ENCODE measurements around the gene MAP3K9. TPM values are rescaled to one million over a fixed set of nuclear protein-coding genes. Genes with fewer than 3 reads are reported as not detected.

Gene MAP3K9
- total RNA-seq, 1 donor from 2014 or later, result 8.6 TPM

DNA sequence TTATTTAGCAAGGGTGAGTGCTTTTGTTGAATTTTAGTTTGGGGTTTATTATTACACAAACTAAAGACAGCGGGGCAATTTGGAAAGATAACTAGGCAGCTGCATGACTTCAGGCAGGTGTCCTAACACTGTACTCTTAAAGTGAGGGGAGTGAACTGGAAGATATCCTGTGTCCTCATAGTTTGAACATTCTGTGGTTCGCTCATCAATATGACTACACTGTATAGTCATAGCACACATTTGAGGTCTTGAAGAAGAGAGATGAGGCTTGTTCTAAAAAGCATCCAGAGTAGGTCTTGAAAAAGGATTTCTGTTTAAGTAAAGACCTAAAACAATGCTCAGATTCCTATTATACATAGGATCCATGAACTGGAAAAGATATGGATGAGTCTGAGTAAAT is 1.7 kb upstream of the MAP3K9 start:
- H3K27ac Mint-ChIP-seq (ENCODE audit: unreplicated experiment), result no peak overlapping the region
- H3K36me3 Mint-ChIP-seq (ENCODE audit: low read depth, unreplicated experiment), result no peaks in the 10 kb centered on the region
- H3K27me3 Mint-ChIP-seq (ENCODE audit: unreplicated experiment), result peaks cover 7% of the 10 kb centered on the region
- no peak for TF ChIP-seq CTCF (IDR thresholded peaks at IDR 0.05; ENCODE audit: unreplicated experiment)
- no peaks in the 10 kb centered on the region for H3K9me3 Mint-ChIP-seq (ENCODE audit: unreplicated experiment)
- H3K4me3 Mint-ChIP-seq (ENCODE audit: unreplicated experiment), result no peak overlapping the region
- H3K4me1 Mint-ChIP-seq (ENCODE audit: unreplicated experiment), result peaks cover 9% of the 10 kb centered on the region
- DNase-seq (ENCODE audit: low spot score), result no peak

DNA sequence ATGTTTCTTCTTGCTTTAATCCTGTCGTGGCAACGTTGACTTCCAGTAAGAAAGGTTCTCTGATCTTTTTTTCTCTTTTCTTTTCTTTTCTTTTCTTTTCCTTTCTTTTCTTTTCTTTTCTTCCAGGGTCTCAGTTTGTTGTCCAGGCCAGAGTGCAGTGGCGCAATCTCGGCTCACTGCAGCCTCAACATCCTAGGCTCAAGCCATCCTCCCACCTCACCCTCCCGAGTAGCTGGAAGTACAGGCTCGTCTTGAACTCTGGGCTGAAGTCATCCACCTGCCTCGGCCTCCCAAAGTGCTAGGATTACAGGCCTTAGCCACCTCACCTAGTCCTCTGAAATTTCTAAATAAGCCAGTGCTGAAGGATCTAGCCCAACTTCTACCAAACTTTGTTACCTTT is 1.3 kb upstream of the MAP3K9 start:
- no peak for DNase-seq (ENCODE audit: low spot score)
- Mint-ChIP-seq H3K36me3 (ENCODE audit: low read depth, unreplicated experiment) (no peaks in the 10 kb centered on the region), H3K4me1 (ENCODE audit: unreplicated experiment) (peaks cover 9% of the 10 kb centered on the region), H3K4me3 (ENCODE audit: unreplicated experiment) (no peak overlapping the region), H3K27me3 (ENCODE audit: unreplicated experiment) (peaks cover 7% of the 10 kb centered on the region), H3K27ac (ENCODE audit: unreplicated experiment) (no peak overlapping the region), H3K9me3 (ENCODE audit: unreplicated experiment) (no peaks in the 10 kb centered on the region)
- TF ChIP-seq CTCF (IDR thresholded peaks at IDR 0.05; ENCODE audit: unreplicated experiment), result no peak

- peak; percentile 41 for DNase-seq (ENCODE audit: low spot score)
- no peak for TF ChIP-seq CTCF (IDR thresholded peaks at IDR 0.05; ENCODE audit: unreplicated experiment)
- Mint-ChIP-seq H3K36me3 (ENCODE audit: low read depth, unreplicated experiment) (no peaks in the 10 kb centered on the region), H3K4me1 (ENCODE audit: unreplicated experiment) (peaks cover 6% of the 10 kb centered on the region), H3K9me3 (ENCODE audit: unreplicated experiment) (no peaks in the 10 kb centered on the region), H3K27ac (ENCODE audit: unreplicated experiment) (no peak overlapping the region), H3K27me3 (ENCODE audit: unreplicated experiment) (peaks cover 7% of the 10 kb centered on the region), H3K4me3 (ENCODE audit: unreplicated experiment) (peak overlapping the region; percentile 87)
These were observed 693 bp downstream of the MAP3K9 start for GRCh38 chr14:70808416-70809224.

GRCh38 chr14:70807898-70808415 is 1.4 kb downstream of the MAP3K9 start:
- peak; percentile 14 for DNase-seq (ENCODE audit: low spot score)
- Mint-ChIP-seq H3K27ac (ENCODE audit: unreplicated experiment) (no peak overlapping the region), H3K36me3 (ENCODE audit: low read depth, unreplicated experiment) (no peaks in the 10 kb centered on the region), H3K9me3 (ENCODE audit: unreplicated experiment) (no peaks in the 10 kb centered on the region), H3K4me1 (ENCODE audit: unreplicated experiment) (peaks cover 5% of the 10 kb centered on the region), H3K4me3 (ENCODE audit: unreplicated experiment) (peak overlapping the region; percentile 83), H3K27me3 (ENCODE audit: unreplicated experiment) (peaks cover 7% of the 10 kb centered on the region)
- TF ChIP-seq CTCF (IDR thresholded peaks at IDR 0.05; ENCODE audit: unreplicated experiment), result no peak

DNA sequence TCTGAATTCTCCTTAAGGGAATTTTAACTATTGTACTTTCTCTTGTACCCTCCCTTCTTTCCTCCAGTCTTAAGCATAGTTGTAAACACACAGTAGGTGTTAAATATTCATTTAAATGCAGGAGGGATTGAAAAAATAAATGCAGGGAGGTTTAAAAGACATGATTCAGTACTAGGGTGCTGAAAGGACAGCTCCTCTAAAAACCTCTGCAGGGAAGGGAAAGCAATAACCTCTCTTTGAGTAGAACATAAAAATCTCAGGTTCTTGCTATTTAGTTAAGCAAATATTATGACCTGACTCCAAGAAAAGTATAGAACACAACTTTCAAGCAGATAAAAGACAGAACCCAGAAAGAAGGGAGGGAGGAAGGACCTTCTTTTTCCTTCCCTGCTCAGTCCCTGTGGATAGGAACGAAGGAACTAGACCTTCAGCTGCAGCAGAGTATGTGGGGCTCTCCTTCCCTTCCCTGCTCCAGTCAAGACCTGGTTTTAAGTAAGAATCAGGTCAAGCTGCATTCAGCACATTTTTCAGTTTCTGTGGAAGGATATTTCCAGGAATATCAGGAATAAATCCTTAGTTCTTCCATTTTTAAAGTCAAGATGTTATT is 4.7 kb downstream of the MAP3K9 start:
- H3K27me3 Mint-ChIP-seq (ENCODE audit: unreplicated experiment), result peaks cover 5% of the 10 kb centered on the region

More for the DNA sequence above, 4.7 kb downstream of the MAP3K9 start:
- H3K36me3 Mint-ChIP-seq (ENCODE audit: low read depth, unreplicated experiment), result peaks cover 7% of the 10 kb centered on the region
- H3K4me1 Mint-ChIP-seq (ENCODE audit: unreplicated experiment), result peaks cover 5% of the 10 kb centered on the region
- no peak for DNase-seq (ENCODE audit: low spot score)
- no peak overlapping the region for H3K27ac Mint-ChIP-seq (ENCODE audit: unreplicated experiment)
- H3K9me3 Mint-ChIP-seq (ENCODE audit: unreplicated experiment), result no peaks in the 10 kb centered on the region
- no peak overlapping the region for H3K4me3 Mint-ChIP-seq (ENCODE audit: unreplicated experiment)
- no peak for TF ChIP-seq CTCF (IDR thresholded peaks at IDR 0.05; ENCODE audit: unreplicated experiment)

Data from endothelial cell (in vitro differentiated cells).